Neuronal stem cell (in vitro differentiated cells): Measurements from ENCODE around the gene OSGEP.

ENCODE experiments used
- small RNA-seq: library from polyadenylated mRNA; stranded (forward); fragments of <200 nt; extraction: miRNeasy Mini kit (QIAGEN cat#:217004); gene quantifications from one replicate; pipeline ENCODE3, GENCODE V24; 2013; ENCODE audit not compliant: insufficient read depth

Gene OSGEP

Small RNAs within 50 kb of the gene (small RNA-seq; reads per million reads assigned to genes)
- 4.3 reads per million, percentile 11 among the genes with 10 or more reads in this experiment for gene RNA5SP382
